ENCODE results near the gene IGFLR1.

The IGFLR1 gene

DNA sequence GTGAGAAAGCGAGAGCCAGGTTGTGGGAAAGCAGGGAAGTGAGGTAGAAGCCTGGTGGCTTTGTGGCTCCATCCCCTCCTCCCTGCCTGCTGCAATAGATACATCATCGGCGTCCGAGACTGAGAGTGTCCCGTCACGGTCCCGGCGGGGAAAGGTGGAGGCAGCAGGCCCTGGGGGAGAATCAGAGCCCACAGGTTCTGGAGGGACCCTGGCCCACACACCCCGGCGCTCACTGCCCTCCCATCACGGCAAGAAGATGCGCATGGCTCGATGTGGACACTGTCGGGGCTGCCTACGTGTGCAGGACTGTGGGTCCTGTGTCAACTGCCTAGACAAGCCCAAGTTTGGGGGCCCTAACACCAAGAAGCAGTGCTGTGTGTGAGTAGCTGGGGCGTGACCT is 19.4 kb downstream of the IGFLR1 start:
- DNase-seq: no peak

DNA sequence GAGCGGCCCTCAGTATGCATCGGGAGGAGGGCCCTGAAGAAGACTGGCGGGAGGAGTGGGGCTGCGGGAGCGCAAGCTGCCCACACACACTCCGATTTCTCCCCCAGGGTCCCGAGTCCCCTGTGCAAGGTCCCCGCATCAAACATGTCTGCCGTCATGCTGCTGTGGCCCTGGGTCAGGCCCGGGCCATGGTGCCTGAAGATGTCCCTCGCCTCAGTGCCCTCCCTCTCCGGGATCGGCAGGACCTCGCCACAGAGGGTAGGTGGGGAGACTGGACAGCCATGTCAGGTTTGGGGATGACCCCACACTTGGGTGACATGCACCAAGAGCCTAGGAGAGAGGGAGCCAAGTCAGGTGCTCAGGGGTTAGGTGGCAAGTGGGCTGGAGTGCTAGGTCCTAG is 19.8 kb downstream of the IGFLR1 start:
- DNase-seq: no peak

DNA sequence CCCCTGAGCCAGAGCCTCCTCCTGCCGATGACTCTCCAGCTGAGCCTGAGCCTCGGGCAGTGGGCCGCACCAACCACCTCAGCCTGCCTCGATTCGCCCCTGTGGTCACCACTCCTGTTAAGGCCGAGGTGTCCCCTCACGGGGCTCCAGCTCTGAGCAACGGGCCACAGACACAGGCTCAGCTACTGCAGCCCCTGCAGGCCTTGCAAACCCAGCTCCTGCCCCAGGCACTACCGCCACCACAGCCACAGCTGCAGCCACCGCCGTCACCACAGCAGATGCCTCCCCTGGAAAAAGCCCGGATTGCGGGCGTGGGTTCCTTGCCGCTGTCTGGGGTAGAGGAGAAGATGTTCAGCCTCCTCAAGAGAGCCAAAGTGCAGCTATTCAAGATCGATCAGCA is 20.9 kb downstream of the IGFLR1 start:
- DNase-seq: no peak

DNA sequence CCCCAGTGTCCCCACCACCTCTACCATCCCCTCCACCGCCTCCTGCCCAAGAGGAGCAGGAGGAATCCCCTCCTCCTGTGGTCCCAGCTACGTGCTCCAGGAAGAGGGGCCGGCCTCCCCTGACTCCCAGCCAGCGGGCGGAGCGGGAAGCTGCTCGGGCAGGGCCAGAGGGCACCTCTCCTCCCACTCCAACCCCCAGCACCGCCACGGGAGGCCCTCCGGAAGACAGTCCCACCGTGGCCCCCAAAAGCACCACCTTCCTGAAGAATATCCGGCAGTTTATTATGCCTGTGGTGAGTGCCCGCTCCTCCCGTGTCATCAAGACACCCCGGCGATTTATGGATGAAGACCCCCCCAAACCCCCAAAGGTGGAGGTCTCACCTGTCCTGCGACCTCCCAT is 21.6 kb downstream of the IGFLR1 start:
- no peak for DNase-seq

DNA sequence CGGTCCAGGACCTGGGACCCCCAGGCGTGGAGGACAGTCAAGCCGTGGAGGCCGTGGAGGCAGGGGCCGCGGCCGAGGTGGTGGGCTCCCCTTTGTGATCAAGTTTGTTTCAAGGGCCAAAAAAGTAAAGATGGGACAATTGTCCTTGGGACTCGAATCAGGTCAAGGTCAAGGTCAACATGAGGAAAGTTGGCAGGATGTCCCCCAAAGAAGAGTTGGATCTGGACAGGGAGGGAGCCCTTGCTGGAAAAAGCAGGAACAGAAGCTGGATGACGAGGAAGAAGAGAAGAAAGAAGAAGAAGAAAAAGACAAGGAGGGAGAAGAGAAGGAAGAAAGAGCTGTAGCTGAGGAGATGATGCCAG is 22.1 kb downstream of the IGFLR1 start:
- DNase-seq: no peak

DNA sequence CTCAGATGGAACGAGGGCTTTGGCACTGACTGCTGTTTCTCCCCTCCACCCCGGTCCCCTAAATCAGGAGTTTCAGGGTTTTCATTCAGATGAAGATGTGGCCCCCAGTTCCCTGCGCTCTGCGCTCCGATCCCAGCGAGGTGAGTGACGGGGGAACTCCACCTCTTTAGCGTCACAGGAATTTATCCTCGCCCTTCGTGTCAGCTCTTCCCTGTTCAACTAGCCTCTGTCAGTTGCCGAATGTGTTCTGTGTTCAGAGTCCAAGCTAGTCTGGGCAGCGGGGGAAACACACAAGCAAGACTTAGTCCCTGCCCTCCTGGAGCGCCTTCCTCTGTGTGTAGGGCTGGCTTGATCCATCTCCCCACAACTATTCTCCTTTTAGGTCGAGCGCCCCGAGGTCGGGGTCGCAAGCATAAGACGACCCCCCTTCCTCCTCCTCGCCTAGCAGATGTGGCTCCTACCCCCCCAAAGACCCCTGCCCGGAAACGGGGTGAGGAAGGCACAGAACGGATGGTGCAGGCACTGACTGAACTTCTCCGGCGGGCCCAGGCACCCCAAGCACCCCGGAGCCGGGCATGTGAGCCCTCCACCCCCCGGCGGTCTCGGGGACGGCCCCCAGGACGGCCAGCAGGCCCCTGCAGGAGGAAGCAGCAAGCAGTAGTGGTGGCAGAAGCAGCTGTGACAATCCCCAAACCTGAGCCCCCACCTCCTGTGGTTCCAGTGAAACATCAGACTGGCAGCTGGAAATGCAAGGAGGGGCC is 22.7 kb downstream of the IGFLR1 start:
- no peak for DNase-seq

DNA sequence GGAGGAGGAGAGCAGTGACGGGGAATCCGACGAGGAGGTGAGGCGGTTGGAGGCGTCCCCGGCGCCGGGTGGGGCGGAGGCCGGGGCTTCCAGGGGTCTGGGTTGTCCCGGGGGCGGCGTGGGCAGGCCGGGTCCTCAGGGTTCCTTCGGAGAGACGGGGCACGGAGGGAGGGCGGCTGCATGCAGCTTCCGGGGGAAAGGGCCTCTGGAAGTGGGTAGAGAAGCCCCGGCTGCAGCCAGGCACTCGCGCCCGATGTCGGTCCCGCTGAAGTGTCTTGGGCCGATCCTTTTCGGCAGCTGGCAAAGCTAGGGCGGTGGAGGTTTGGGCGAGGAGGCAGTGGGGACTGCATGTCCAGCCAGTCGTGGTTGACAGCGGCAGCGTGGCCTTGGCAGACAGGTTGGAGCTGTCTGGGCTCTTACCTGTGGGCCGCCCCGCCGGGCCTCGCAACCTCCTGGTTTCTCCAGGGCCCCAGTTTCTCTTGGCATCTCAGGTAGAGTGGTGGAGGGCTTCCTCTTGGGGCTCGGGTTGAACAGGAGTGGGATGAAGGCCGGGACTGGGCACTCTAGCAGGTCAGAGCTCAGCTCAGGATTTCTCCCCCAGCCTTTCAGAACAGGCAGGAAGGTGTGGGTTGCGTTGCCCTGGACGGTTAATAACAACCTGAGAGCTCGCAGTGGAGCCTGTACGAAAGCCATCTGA is 23.8 kb downstream of the IGFLR1 start:
- no peak for DNase-seq

- no peak for DNase-seq
Observed at GRCh38 chr19:35717665-35718344, 24.4 kb downstream of the IGFLR1 start, which contains the start of gene KMT2B. Gene KMT2B, plus strand, starts transcription at chr19:35718003. Its CDS starts 16 bp downstream, at chr19:35718019.

GRCh38 chr19:35716801-35717664 is 25.2 kb downstream of the IGFLR1 start:
- DNase-seq: peak; percentile 97

DNA sequence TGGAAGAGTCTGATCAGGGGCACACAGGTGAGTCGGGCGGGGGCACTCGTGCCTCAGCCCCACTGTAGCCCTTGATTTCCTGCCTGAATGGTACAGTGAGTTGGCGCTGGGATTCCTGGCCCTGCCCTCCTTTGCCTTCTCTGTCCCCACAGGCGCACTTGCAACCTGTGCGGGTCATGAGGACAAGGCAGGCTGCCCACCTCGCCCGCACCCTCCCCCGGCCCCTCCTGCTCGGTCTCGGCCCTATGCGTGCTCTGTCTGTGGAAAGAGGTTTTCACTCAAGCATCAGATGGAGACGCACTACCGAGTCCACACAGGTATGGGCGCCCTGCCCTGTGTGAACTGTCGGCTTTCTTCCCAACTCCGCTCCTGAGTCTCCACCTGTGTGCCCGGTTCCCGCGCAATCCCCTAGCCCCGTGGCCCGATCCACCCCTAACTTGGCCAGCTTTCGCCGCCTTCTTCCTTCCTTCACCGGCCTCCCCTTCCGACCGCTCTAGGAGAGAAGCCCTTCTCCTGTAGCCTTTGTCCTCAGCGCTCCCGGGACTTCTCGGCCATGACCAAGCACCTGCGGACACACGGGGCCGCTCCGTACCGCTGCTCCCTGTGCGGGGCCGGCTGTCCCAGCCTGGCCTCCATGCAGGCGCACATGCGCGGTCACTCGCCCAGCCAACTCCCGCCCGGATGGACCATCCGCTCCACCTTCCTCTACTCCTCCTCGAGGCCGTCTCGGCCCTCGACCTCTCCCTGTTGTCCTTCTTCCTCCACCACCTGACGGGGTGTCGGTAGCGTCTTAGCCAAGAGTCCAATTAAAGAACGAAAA is 26.1 kb downstream of the IGFLR1 start:
- DNase-seq: no peak

DNA sequence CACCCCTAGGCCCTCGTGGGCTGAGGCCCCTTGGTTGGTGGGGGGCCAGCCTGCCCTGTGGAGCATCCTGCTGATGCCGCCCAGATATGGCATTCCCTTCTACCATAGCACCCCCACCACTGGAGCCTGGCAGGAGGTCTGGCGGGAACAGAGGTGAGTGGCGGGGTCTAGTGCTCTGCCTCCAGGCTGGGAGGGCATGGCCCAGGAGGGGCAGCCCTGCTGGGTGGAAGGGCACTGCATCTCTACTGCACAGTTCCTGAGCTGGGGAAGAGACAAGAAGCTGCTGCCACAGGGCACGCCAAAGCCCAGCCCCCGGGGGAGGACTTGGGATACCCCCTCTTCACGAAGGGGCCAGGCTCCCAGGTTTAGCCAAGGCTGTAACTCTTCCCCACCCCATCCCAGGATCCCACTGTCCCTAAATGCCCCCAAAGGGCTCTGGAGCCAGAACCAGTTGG is 26.9 kb downstream of the IGFLR1 start:
- DNase-seq: no peak

- DNase-seq: no peak
Observed at GRCh38 chr19:35714601-35715354, 27.5 kb downstream of the IGFLR1 start.

DNA sequence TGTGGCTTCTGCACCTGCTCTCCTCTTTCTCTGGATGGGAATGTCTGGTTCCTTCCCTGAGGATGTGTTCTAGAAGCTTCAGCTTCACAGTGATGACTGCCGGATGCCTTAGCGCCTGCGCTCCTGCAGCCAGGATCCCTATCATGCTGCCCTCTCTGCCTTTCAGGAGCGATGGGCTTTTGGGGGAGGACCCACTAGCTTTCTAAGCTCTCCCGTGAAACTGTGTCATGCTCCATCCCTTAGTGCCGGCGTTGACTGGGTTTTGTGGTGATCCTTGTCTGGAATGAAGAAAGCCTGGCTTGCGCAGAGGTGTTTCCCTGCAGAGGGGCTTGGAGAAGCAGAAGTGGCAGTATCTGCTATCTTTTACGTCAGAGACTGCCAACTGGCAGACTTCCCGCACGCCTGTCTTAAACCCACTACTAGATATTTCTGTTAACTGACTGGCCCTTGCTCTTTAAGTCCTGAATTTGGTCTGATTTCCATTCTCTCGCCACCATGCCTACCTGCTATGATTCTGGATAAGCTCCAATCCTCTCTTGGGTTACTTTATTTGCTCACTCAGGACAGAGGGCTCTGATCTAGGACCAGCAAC is 28.3 kb downstream of the IGFLR1 start:
- DNase-seq: no peak

DNA sequence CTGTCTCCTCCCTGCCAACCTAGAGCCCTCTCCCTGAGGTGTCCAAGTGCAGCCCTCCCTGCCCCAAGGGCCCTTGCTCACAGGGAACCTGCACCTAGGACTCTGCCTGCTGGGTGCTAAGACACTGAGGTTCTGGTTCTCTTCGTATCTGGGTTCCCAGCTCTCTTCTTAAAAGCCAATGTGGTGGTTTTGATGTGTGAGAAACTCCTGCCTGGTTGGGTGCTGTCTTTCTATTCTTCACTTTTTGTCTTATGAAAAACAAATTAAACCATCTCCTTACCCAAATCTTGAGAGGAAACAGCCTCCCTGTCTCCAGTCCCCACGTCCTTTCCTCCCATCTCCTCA is 28.8 kb downstream of the IGFLR1 start:
- DNase-seq: no peak

- DNase-seq: peak; percentile 72
Observed at GRCh38 chr19:35712567-35713505, 29.4 kb downstream of the IGFLR1 start.

DNA sequence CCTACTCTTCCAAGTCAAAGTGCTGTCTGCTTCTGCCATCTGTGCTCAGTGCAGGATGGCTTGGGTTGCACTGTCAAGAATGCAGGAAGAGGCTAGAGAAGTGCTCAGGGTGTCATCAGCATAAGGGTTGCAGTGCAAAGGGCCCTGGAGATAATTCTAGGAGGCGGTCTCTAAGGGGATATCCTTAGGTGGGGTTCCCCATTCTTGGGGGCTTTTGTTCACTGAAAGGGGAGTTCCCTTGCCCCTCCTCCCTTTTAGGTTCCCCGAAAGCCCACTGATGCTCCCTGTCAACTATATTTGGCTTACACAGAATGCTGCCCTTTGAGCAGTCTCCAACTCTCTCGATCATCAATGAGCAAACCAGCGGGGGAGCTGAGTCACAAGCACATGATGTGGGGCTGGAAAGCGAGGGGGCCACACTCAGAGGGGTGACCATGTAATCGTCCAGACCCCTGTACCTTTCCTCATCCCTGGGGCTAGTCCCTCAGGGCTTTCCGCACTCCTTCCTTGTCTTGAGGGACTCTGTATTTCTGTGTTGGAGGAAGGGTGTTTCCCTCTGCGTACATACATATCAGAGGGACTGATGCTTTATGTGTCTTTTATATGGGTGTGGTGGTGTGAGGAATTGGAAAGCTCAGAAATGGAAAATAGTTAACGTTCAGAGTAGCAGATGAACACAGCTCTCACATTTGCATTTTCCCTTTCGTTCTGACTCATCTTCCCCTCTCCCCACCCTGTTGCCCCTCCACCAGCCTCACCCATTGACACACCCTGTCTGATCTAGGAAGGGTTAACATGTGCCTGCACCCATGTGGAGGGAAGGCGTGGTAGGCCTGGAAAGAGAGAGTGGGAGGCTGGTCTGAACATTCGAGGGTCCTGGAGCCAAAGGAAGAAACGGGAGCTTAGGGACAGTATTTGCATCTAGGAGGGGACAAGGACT is 31.2 kb downstream of the IGFLR1 start:
- DNase-seq: peak; percentile 42

- no peak for DNase-seq
Observed at GRCh38 chr19:35708391-35708790, 33.9 kb downstream of the IGFLR1 start.

DNA sequence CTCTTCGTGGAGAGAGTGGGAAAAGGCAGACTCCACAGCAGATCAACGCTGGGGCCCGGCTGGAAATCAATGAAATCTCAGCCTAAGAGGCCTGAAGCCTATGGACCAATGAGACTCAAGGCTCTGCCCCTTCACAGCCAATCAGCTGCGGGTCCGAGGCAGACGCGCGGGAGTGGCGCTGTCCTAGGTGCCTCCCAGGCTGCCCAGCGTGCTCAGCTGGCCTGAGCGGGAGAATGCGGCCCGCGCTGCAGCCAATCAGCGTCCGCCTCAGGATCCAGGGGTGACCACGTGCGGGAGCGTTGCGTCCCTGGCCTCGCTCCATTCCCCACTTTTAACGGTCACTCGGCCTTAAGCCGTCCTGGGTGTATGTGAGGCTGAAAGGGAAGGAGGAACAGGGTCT is 38.0 kb downstream of the IGFLR1 start, which contains the start of gene ZBTB32:
Gene ZBTB32, plus strand, starts transcription at position 341 of the 400 bp plus-strand sequence. CDS start 10,069 bp downstream, outside the sequence.
- no peak for DNase-seq
